HCT116 (cell line): ENCODE measurements around the gene CNNM3. TPM values are rescaled to one million over a fixed set of nuclear protein-coding genes. Genes with fewer than 3 reads are reported as not detected.

Experiments used
- ATAC-seq: fragments of 200-7000 bp; cut with Tn5 transposase; 2 replicates; pipeline ENCODE4 v1.9.1; 2020; ENCODE audit warnings: mild to moderate bottlenecking, moderate library complexity
- BruUV-seq: library from RNA; stranded (reverse); fragments of 400-500 nt; replicated peaks from 2 replicates; lab custom pipeline; 2021; lab: Mats Ljungman, UMichigan
- CTCF ChIA-PET: fragments of 300-600 bp; sonication (Branson Sonifier 250); formaldehyde crosslinking; loops from one replicate; lab custom pipeline; 2021; ENCODE audit warnings: antibody characterized with exemption; lab: Charles Lee
- POLR2A ChIA-PET: fragments of 300-600, 350-600 bp; sonication (Branson Sonifier 250); formaldehyde crosslinking; loops from one replicate; lab custom pipeline; 2021; ENCODE audit warnings: antibody characterized with exemption; lab: Charles Lee
- RAD21 ChIA-PET, 2 experiments: fragments of 300-600 bp; sonication (Branson Sonifier 250); formaldehyde crosslinking; loops; one replicate each; lab custom pipeline; 2023; ENCODE audit warnings: low total read pairs in 2 of 2; ENCODE audit not compliant: uncharacterized antibody in 2 of 2, unreplicated experiment in 2 of 2, low non-redundant PET in 1 of 2; lab: Charles Lee
- DNase-seq: peaks from one replicate; pipeline ENCODE4 v3.0.0-alpha.2; 2010; ENCODE audit warnings: low read depth, low spot score
- H2AFZ ChIP-seq: fragments of 200-600 bp; shearing (Covaris generic), sonication (generic); 2 replicates; pipeline ENCODE4 v1.6.1; 2017; ENCODE audit warnings: low read depth, mixed run types, mixed read lengths, antibody characterized with exemption, low read length; ENCODE audit not compliant: poor library complexity, severe bottlenecking
- H3K27ac ChIP-seq: 2 replicates; pipeline ENCODE4 v1.5.1; 2012; ENCODE audit warnings: low read depth, low read length
- H3K27me3 ChIP-seq: fragments of 200-600 bp; sonication (generic); 2 replicates; pipeline ENCODE4 v1.6.1; 2016; ENCODE audit warnings: mixed run types, low read length, mixed read lengths; ENCODE audit not compliant: insufficient read depth
- H3K36me3 ChIP-seq, 2 experiments: fragments of 200-500 bp in 1 of 2; fragments of 200-600 bp in 1 of 2; sonication (Bioruptor generic) in 1 of 2; sonication (generic) in 1 of 2; 2 replicates each; pipeline versions ENCODE4 v1.5.1 to v1.6.1; 2014 to 2016; ENCODE audit warnings: low read length in 2 of 2, inconsistent platforms in 1 of 2, mixed read lengths in 1 of 2, mixed run types in 1 of 2; ENCODE audit not compliant: insufficient read depth in 2 of 2, control insufficient read depth in 1 of 2
- H3K4me1 ChIP-seq, 2 experiments: fragments of 200-600 bp in 1 of 2; sonication (generic) in 1 of 2; 2 replicates each; pipeline versions ENCODE4 v1.5.1 to v1.6.1; 2012 to 2017; ENCODE audit warnings: low read length in 2 of 2, inconsistent platforms in 1 of 2, mild to moderate bottlenecking in 1 of 2, mixed read lengths in 1 of 2, mixed run types in 1 of 2, moderate library complexity in 1 of 2; ENCODE audit not compliant: insufficient read depth in 2 of 2, control insufficient read depth in 1 of 2
- H3K4me2 ChIP-seq: fragments of 200-600 bp; sonication (generic); 2 replicates; pipeline ENCODE4 v1.6.1; 2017; ENCODE audit warnings: mixed run types, low read length, mixed read lengths
- H3K4me3 ChIP-seq, 2 experiments: fragments of 200-600 bp in 1 of 2; sonication (generic) in 1 of 2; replicated peaks in 1 of 2; 2 replicates each; pipeline ENCODE4 v1.5.1; 2011 to 2016; ENCODE audit warnings: low read length in 2 of 2, control low read depth in 1 of 2, low read depth in 1 of 2, mild to moderate bottlenecking in 1 of 2, mixed read lengths in 1 of 2, mixed run types in 1 of 2
- H3K79me2 ChIP-seq: fragments of 200-600 bp; sonication (generic); 2 replicates; pipeline ENCODE4 v1.6.1; 2017; ENCODE audit warnings: mild to moderate bottlenecking, mixed run types, low read length, moderate library complexity, mixed read lengths; ENCODE audit not compliant: insufficient read depth
- H3K9ac ChIP-seq: fragments of 200-600 bp; sonication (generic); 2 replicates; pipeline ENCODE4 v1.6.1; 2016; ENCODE audit warnings: low read length, mixed read lengths
- H3K9me2 ChIP-seq: fragments of 200-600 bp; sonication (generic), shearing (Covaris generic); 2 replicates; pipeline ENCODE4 v1.6.1; 2017; ENCODE audit warnings: mixed run types, mild to moderate bottlenecking, moderate library complexity; ENCODE audit not compliant: insufficient read depth
- H3K9me3 ChIP-seq, 2 experiments: fragments of 200-500 bp in 1 of 2; fragments of 200-600 bp in 1 of 2; sonication (Bioruptor generic) in 1 of 2; sonication (generic) in 1 of 2; 2 replicates each; pipeline ENCODE4 v1.6.1; 2014 to 2017; ENCODE audit warnings: low read length in 2 of 2, mixed read lengths in 2 of 2, inconsistent platforms in 1 of 2, low read depth in 1 of 2, mild to moderate bottlenecking in 1 of 2, mixed run types in 1 of 2, moderate library complexity in 1 of 2; ENCODE audit not compliant: control insufficient read depth in 1 of 2, insufficient read depth in 1 of 2
- H4K20me1 ChIP-seq: fragments of 200-600 bp; sonication (generic), shearing (Covaris generic); 2 replicates; pipeline ENCODE4 v1.6.1; 2017; ENCODE audit warnings: mixed run types, mild to moderate bottlenecking, moderate library complexity; ENCODE audit not compliant: insufficient read depth
- CBX3 ChIP-seq: IDR thresholded peaks from 2 replicates; pipeline ENCODE4 v1.6.1; 2012; ENCODE audit warnings: low read depth
- MAX ChIP-seq: IDR thresholded peaks from 2 replicates; pipeline ENCODE4 v1.6.1; 2012
- REST ChIP-seq: IDR thresholded peaks from 2 replicates; pipeline ENCODE4 v1.6.1; 2012; ENCODE audit warnings: low read depth
- SIN3A ChIP-seq: IDR thresholded peaks from 2 replicates; pipeline ENCODE4 v1.6.1; 2012; ENCODE audit warnings: low read depth
- SRF ChIP-seq: IDR thresholded peaks from 2 replicates; pipeline ENCODE4 v1.6.1; 2012; ENCODE audit warnings: low read depth
- intact Hi-C: fragments of 100-400 bp; cut with micrococcal nuclease; formaldehyde crosslinking; loops from 2 replicates; pipeline ENCODE4 v1.10.0; 2022
- total RNA-seq: library from RNA; stranded (reverse); gene quantifications from one replicate; pipeline ENCODE4 v1.2.1, GENCODE V29; 2021; ENCODE audit not compliant: unreplicated experiment

The CNNM3 gene
- total RNA-seq, 1 experiment from 2014 or later: 31.1 TPM

GRCh38 chr2:96873651-96874096 lies 57.6 kb downstream of the CNNM3 start:
- BruUV-seq: no TSS peak
- ATAC-seq: no peak
- no peak overlapping the region for H2AFZ ChIP-seq
- peak overlapping the region; percentile 2; the same call in 1 of the 2 replicates for H3K4me2 ChIP-seq
- no peak overlapping the region for H3K27ac ChIP-seq
- no peak overlapping the region for H3K9ac ChIP-seq
- TF ChIP-seq MAX (no peak), CBX3 (no peak)
- RAD21 ChIA-PET: no interaction called here
- no peak for DNase-seq
- no peaks in the 10 kb centered on the region for H3K27me3 ChIP-seq
- peaks cover 24 to 47% of the 10 kb centered on the region in 2 experiments for H3K4me1 ChIP-seq
- intact Hi-C loops: no loop called here
- no peaks in the 10 kb centered on the region for H3K9me3 ChIP-seq
- H3K79me2 ChIP-seq: peaks cover 1% of the 10 kb centered on the region; the same call in 1 of the 2 replicates
- H3K36me3 ChIP-seq: no peaks in the 10 kb centered on the region
- POLR2A ChIA-PET: no interaction called here
- no peak overlapping the region for H3K4me3 ChIP-seq
- CTCF ChIA-PET: interaction anchor here (1.1 to 1.7 kb wide), 2 partner anchors 15 to 77 kb away, joined by 4 to 6 read pairs; partner anchors contain the start of gene ANKRD39
- no peaks in the 10 kb centered on the region for H3K9me2 ChIP-seq
- H4K20me1 ChIP-seq: no peaks in the 10 kb centered on the region

GRCh38 chr2:96874198-96874831 lies 58.2 kb downstream of the CNNM3 start:
- POLR2A ChIA-PET: no interaction called here
- H3K9me3 ChIP-seq: no peaks in the 10 kb centered on the region

More at GRCh38 chr2:96874198-96874831, 58.2 kb downstream of the CNNM3 start:
- ATAC-seq (no peak), DNase-seq (no peak)
- peaks cover 24 to 47% of the 10 kb centered on the region in 2 experiments for H3K4me1 ChIP-seq
- RAD21 ChIA-PET: no interaction called here
- no peak overlapping the region for H3K27ac ChIP-seq
- no peak for TF ChIP-seq REST
- TF ChIP-seq SIN3A: no peak
- no peak for TF ChIP-seq SRF
- TF ChIP-seq, all 23 proteins: peak for 0
- H3K9ac ChIP-seq: no peak overlapping the region
- intact Hi-C loops: no loop called here
- H4K20me1 ChIP-seq: no peaks in the 10 kb centered on the region
- H3K79me2 ChIP-seq: no peaks in the 10 kb centered on the region
- H3K9me2 ChIP-seq: no peaks in the 10 kb centered on the region
- H3K4me3 ChIP-seq: no peak overlapping the region
- no peak overlapping the region for H2AFZ ChIP-seq
- H3K27me3 ChIP-seq: no peaks in the 10 kb centered on the region
- CTCF ChIA-PET: interaction anchor here (1.1 to 1.7 kb wide), 2 partner anchors 16 to 77 kb away, joined by 4 to 6 read pairs; partner anchors contain the start of gene ANKRD39
- no TSS peak for BruUV-seq
- H3K36me3 ChIP-seq: no peaks in the 10 kb centered on the region
- peak overlapping the region; percentile 2 for H3K4me2 ChIP-seq
